HG03571 (cell line): ENCODE measurements around the gene DNAH14.
"Not testable (repeated sequence)": the region's sequence is repeated elsewhere in the genome, so short reads cannot be mapped to it uniquely, and the experiment has no call there.

ENCODE experiments used
- ATAC-seq: cut with Tn5 transposase; IDR thresholded peaks from one replicate; pipeline ENCODE4 v1.9.1; 2021; ENCODE audit not compliant: unreplicated experiment

DNAH14 gene

GRCh38 chr1:224991550-224991949 lies 62.1 kb downstream of the DNAH14 start:
- ATAC-seq: not testable (repeated sequence)

- no peak for ATAC-seq
Measured at GRCh38 chr1:224995602-224996001, 66.1 kb downstream of the DNAH14 start.

- no peak for ATAC-seq
Measured at GRCh38 chr1:224996266-224996665, 66.8 kb downstream of the DNAH14 start.

GRCh38 chr1:224998185-224998584 lies 68.7 kb downstream of the DNAH14 start:
- ATAC-seq: no peak

- ATAC-seq: no peak
Measured at GRCh38 chr1:225004396-225004795, 74.9 kb downstream of the DNAH14 start.

- not testable (repeated sequence) for ATAC-seq
Measured at GRCh38 chr1:225006352-225006751, 76.9 kb downstream of the DNAH14 start.

GRCh38 chr1:225008050-225008449 lies 78.6 kb downstream of the DNAH14 start:
- not testable (repeated sequence) for ATAC-seq

GRCh38 chr1:225021037-225021436 lies 91.6 kb downstream of the DNAH14 start:
- ATAC-seq: no peak

GRCh38 chr1:225026701-225027100 lies 97.2 kb downstream of the DNAH14 start:
- no peak for ATAC-seq

- not testable (repeated sequence) for ATAC-seq
Measured at GRCh38 chr1:225036441-225036840, 107.0 kb downstream of the DNAH14 start.

GRCh38 chr1:225042263-225042662 lies 112.8 kb downstream of the DNAH14 start:
- no peak for ATAC-seq

GRCh38 chr1:225044258-225044657 lies 114.8 kb downstream of the DNAH14 start:
- no peak for ATAC-seq

- no peak for ATAC-seq
Measured at GRCh38 chr1:225049594-225049993, 120.1 kb downstream of the DNAH14 start.

GRCh38 chr1:225063722-225064121 lies 134.2 kb downstream of the DNAH14 start:
- no peak for ATAC-seq

GRCh38 chr1:225070972-225071371 lies 141.5 kb downstream of the DNAH14 start:
- no peak for ATAC-seq

- ATAC-seq: no peak
Measured at GRCh38 chr1:225097175-225097574, 167.7 kb downstream of the DNAH14 start.

- ATAC-seq: no peak
Measured at GRCh38 chr1:225111000-225111399, 181.5 kb downstream of the DNAH14 start.

- no peak for ATAC-seq
Measured at GRCh38 chr1:225113265-225113664, 183.8 kb downstream of the DNAH14 start.

- ATAC-seq: no peak
Measured at GRCh38 chr1:225114354-225114990, 185.0 kb downstream of the DNAH14 start.

GRCh38 chr1:225119307-225119706 lies 189.8 kb downstream of the DNAH14 start:
- ATAC-seq: no peak

GRCh38 chr1:225121095-225121494 lies 191.6 kb downstream of the DNAH14 start:
- no peak for ATAC-seq

- no peak for ATAC-seq
Measured at GRCh38 chr1:225131869-225132268, 202.4 kb downstream of the DNAH14 start.

- ATAC-seq: no peak
Measured at GRCh38 chr1:225137976-225138375, 208.5 kb downstream of the DNAH14 start.
